Common myeloid progenitor, CD34-positive (primary cell): Measurements from ENCODE around the gene IL1R1.

Source experiments
- CTCF ChIA-PET: fragments of 350-600 bp; sonication (Branson Sonifier 250); formaldehyde crosslinking; loops from one replicate; lab custom pipeline; 2021; ENCODE audit warnings: antibody characterized with exemption; lab: Charles Lee
- POLR2A ChIA-PET: fragments of 350-600 bp; sonication (Branson Sonifier 250); formaldehyde crosslinking; loops from one replicate; lab custom pipeline; 2021; ENCODE audit warnings: antibody characterized with exemption; lab: Charles Lee
- DNase-seq, 3 donors: peaks; one replicate each; pipeline versions ENCODE4 v3.0.0 to v3.0.0-alpha.2; 2013
- H3K27ac ChIP-seq, 2 experiments: 1 replicate in 1 of 2; 2 replicates in 1 of 2; pipeline ENCODE4 v1.7.0; 2013; ENCODE audit warnings: inconsistent platforms in 2 of 2, low read length in 2 of 2, mild to moderate bottlenecking in 2 of 2, low read depth in 1 of 2, moderate library complexity in 1 of 2; ENCODE audit not compliant: severe bottlenecking in 2 of 2, insufficient read depth in 1 of 2, poor library complexity in 1 of 2
- H3K27me3 ChIP-seq, 5 experiments: replicated peaks in 2 of 5; 1 replicate in 3 of 5; 2 replicates in 2 of 5; pipeline versions ENCODE4 v1.6.1 to v1.7.0; 2013; ENCODE audit warnings: low read length in 4 of 5, mild to moderate bottlenecking in 2 of 5, moderate library complexity in 2 of 5, inconsistent platforms in 1 of 5; ENCODE audit not compliant: insufficient read depth in 5 of 5, control insufficient read depth in 4 of 5
- H3K36me3 ChIP-seq, 4 experiments: 1 replicate in 2 of 4; 2 replicates in 2 of 4; pipeline versions ENCODE4 v1.6.1 to v1.7.0; 2013; ENCODE audit warnings: low read length in 3 of 4, control low read depth in 1 of 4, mild to moderate bottlenecking in 1 of 4; ENCODE audit not compliant: control insufficient read depth in 4 of 4, insufficient read depth in 4 of 4
- H3K4me1 ChIP-seq, 4 experiments: 1 replicate in 3 of 4; 2 replicates in 1 of 4; pipeline versions ENCODE4 v1.6.1 to v1.7.1; 2013; ENCODE audit warnings: low read length in 3 of 4, mild to moderate bottlenecking in 3 of 4, control low read depth in 1 of 4, inconsistent platforms in 1 of 4, moderate library complexity in 1 of 4; ENCODE audit not compliant: control insufficient read depth in 4 of 4, insufficient read depth in 4 of 4; ENCODE audit errors: control extremely low read depth in 1 of 4
- H3K4me3 ChIP-seq, 7 experiments: 1 replicate in 4 of 7; 2 replicates in 3 of 7; pipeline versions ENCODE4 v1.5.1 to v1.7.0; 2013; ENCODE audit warnings: mild to moderate bottlenecking in 7 of 7, low read length in 6 of 7, moderate library complexity in 6 of 7, inconsistent platforms in 2 of 7, low read depth in 2 of 7, control low read depth in 1 of 7; ENCODE audit not compliant: insufficient read depth in 4 of 7, control insufficient read depth in 1 of 7; ENCODE audit errors: extremely low read depth in 1 of 7
- H3K9me3 ChIP-seq, 5 experiments: 1 replicate in 4 of 5; 2 replicates in 1 of 5; pipeline versions ENCODE4 v1.6.1 to v1.7.1; 2013; ENCODE audit warnings: low read length in 4 of 5, mild to moderate bottlenecking in 2 of 5, inconsistent platforms in 1 of 5, low read depth in 1 of 5, moderate library complexity in 1 of 5; ENCODE audit not compliant: control insufficient read depth in 4 of 5, insufficient read depth in 2 of 5; ENCODE audit errors: control extremely low read depth in 1 of 5
- WGBS: methylation state at CpG from one replicate; pipeline ENCODE4 v1.1.5; 2013; ENCODE audit not compliant: insufficient coverage; 5-methylcytosine and 5-hydroxymethylcytosine counted together

Gene IL1R1

DNA sequence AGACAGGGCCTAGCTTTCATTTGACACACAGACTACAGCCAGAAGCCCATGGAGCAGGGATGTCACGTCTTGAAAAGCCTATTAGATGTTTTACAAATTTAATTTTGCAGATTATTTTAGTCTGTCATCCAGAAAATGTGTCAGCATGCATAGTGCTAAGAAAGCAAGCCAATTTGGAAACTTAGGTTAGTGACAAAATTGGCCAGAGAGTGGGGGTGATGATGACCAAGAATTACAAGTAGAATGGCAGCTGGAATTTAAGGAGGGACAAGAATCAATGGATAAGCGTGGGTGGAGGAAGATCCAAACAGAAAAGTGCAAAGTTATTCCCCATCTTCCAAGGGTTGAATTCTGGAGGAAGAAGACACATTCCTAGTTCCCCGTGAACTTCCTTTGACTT is 36.5 kb downstream of the IL1R1 start:
- WGBS, result 100% methylated on average over 2 of the region's 3 CpGs
- DNase-seq, result no peak
- CTCF ChIA-PET, result interaction anchor here (0.7 kb wide), 1 partner anchor 91 kb away, joined by 3 read pairs; no protein-coding TSS in a partner anchor

DNA sequence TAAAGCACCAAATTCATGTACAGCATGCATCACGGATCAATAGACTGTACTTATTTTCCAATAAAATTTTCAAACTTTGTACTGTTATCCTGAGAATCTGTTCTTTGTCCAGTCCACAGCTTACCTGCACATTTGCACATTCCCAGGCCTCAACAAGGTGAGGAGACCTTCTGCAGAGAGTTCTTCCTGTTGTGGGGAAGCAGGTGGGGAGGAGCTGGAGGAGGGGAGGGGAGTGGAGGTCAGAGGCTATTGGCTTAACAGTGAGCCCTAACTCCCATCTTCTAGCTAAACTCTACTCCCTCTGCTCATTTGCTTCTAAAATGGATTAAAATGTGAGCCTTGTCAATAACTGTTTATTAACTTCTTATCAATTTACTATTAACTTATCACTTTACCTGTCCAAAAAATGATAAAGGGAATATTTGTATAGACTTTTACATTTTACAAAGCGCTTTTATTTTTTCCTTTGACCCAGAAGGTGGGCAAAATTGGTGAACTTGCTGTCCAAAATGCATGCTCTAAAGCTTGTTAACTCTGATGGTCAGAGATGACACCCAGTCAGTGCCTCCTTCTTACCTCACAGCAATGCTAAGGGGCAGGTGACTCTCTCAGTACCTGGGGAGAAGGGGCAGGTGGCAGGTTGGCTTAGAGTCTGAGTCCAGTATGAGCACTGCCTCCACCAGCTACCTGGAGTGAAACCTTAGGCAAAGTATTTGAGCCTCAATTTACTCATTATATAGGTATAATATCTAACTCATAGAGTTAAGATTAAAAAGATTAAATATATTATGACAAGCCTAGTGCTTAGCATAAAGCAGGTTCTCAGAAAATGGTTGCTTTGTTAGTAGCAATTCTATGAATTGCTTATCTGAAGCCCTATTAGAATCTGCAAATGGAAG is 37.5 kb downstream of the IL1R1 start:
- Histone ChIP-seq H3K9me3 (no peaks in the 10 kb centered on the region), H3K27ac (no peak overlapping the region), H3K36me3 (no peaks in the 10 kb centered on the region), H3K4me3 (no peak overlapping the region), H3K4me1 (peaks cover 0 to 2% (median 0%) of the 10 kb centered on the region in 4 experiments), H3K27me3 (no peaks in the 10 kb centered on the region)
- WGBS, result no CpG with 5 or more reads among the region's 2 CpGs
- CTCF ChIA-PET, result interaction anchor here (0.6 to 1.3 kb wide), 2 partner anchors 54 to 435 kb away, joined by 3 to 5 read pairs; no protein-coding TSS in a partner anchor
- POLR2A ChIA-PET, result no interaction called here
- no peak for DNase-seq

More for the DNA sequence above, 36.5 kb downstream of the IL1R1 start:
- Histone ChIP-seq H3K9me3 (no peaks in the 10 kb centered on the region), H3K4me1 (no peaks in the 10 kb centered on the region), H3K36me3 (no peaks in the 10 kb centered on the region), H3K27me3 (no peaks in the 10 kb centered on the region), H3K27ac (no peak overlapping the region), H3K4me3 (no peak overlapping the region)
- POLR2A ChIA-PET, result no interaction called here

DNA sequence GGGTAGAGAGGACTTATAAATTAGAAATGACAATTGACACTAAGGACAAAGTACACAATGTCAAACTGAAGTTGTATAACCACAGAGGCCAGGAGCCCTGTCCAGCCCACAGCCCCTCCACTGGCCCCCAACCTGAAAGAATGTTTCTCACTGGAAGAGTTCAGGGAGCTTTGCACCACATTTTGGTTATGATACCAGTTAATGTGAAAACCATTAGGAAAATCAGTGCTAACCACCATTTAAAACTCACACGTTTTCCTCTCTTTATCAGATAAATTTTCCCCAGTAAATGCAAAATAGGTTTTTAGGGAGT is 38.1 kb downstream of the IL1R1 start:
- ChIA-PET CTCF (interaction anchor here (1.3 kb wide), 1 partner anchor 53 kb away, joined by 3 read pairs; no protein-coding TSS in a partner anchor), POLR2A (no interaction called here)
- H3K4me3 ChIP-seq, result no peak overlapping the region
- no peaks in the 10 kb centered on the region for H3K9me3 ChIP-seq
- H3K27ac ChIP-seq, result no peak overlapping the region
- H3K4me1 ChIP-seq, result peaks cover 0 to 2% (median 0%) of the 10 kb centered on the region in 4 experiments
- no CpG with 5 or more reads among the region's 1 CpG for WGBS
- no peaks in the 10 kb centered on the region for H3K27me3 ChIP-seq
- DNase-seq, result no peak
- no peaks in the 10 kb centered on the region for H3K36me3 ChIP-seq

DNA sequence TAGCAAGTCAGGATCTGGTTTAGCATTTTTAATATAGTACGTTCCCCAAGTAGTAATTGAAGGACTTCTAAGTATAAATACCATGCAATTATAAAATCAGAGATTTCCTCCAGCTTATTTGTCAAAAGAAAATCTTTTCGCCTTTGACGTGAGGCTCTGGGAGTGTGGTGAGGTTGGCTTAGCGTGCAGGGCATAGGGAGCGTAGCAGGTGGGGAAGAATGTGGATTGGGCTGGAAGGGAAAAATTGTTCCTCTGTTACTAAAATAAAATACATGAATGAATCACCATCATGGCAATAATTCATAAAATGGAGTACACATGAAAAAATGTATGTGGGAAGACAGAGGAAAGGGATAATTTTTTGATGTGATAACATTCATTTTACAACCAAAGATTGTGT is 38.8 kb downstream of the IL1R1 start:
- Histone ChIP-seq H3K9me3 (no peaks in the 10 kb centered on the region), H3K27me3 (no peaks in the 10 kb centered on the region), H3K4me3 (no peak overlapping the region), H3K27ac (no peak overlapping the region), H3K4me1 (peaks cover 0 to 2% (median 0%) of the 10 kb centered on the region in 4 experiments), H3K36me3 (no peaks in the 10 kb centered on the region)
- WGBS, result 100% methylated on average over 1 of the region's 5 CpGs
- POLR2A ChIA-PET, result no interaction called here
- CTCF ChIA-PET, result interaction anchor here (1.2 to 1.3 kb wide), 2 partner anchors 53 to 59 kb away, joined by 3 to 5 read pairs; no protein-coding TSS in a partner anchor
- DNase-seq, result no peak

DNA sequence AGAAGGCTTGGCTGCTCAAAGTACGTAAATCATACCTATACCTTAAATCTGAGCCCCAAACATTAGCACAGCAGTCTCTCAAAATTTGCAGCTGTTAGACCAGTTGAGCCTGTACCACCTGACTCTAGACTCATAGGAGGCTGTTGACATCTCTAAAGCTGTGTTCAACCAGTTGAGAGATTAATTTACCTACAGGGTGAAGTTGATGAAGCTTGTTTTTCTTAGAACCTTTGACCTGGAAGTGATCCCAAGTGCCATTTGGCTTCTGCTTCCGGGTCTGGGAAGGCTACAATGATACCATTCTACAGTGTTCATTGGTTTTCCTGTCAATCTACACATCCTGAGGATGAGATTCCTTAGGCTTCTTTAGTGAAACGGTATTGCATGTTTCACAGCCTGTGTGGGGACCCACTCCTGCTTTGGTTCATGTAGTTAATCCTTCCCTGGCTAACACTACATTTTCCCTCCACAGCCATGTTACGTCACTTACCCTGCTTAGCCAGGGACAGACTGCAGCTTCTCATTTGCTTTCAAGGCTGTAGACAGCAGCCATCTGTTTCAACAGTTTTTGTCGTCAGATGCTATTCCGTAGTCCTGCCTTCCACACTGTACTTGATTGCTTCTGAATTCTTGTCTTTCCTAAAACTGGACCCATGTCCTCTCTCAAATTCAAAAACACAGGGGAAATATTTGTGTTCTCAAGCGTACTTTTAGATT is 39.5 kb downstream of the IL1R1 start:
- CTCF ChIA-PET, result interaction anchor here (1.2 kb wide), 1 partner anchor 59 kb away, joined by 5 read pairs; no protein-coding TSS in a partner anchor
- WGBS, result 97% methylated on average over 6 of the region's 7 CpGs
- Histone ChIP-seq H3K9me3 (no peaks in the 10 kb centered on the region), H3K27ac (no peak overlapping the region), H3K4me1 (peaks cover 0 to 2% (median under 1%) of the 10 kb centered on the region in 4 experiments), H3K4me3 (no peak overlapping the region), H3K27me3 (peaks cover 0 to 4% (median 0%) of the 10 kb centered on the region in 5 experiments), H3K36me3 (no peaks in the 10 kb centered on the region)
- DNase-seq, result no peak
- POLR2A ChIA-PET, result no interaction called here

DNA sequence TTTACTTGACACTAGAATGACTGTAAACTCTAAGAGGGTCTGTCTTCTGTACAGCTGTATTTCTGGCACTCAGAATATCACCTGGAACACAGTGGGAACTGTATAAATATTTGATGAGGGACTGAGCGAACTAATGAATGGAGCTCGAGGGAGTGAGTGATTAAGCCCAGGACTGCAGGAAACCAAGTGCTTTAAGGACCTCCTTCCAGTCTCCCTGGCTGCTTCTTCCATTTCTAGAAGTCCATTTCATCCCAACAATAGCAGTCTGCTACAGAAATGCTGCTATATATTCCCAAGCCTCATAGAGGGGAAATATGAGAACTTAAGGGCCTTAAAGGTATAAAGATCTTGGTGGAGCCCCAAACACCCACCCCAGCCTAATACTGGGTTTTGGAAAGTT is 41.5 kb downstream of the IL1R1 start:
- ChIA-PET POLR2A (no interaction called here), CTCF (interaction anchor here (4.1 kb wide), 1 partner anchor 56 kb away, joined by 19 read pairs; no protein-coding TSS in a partner anchor)
- WGBS, result no CpG with 5 or more reads among the region's 2 CpGs

More for the DNA sequence above, 41.5 kb downstream of the IL1R1 start:
- no peaks in the 10 kb centered on the region for H3K9me3 ChIP-seq
- peaks cover 0 to 12% (median 4%) of the 10 kb centered on the region in 4 experiments for H3K4me1 ChIP-seq
- H3K27me3 ChIP-seq, result peaks cover 0 to 14% (median 0%) of the 10 kb centered on the region in 5 experiments
- no peak for DNase-seq
- no peaks in the 10 kb centered on the region for H3K36me3 ChIP-seq
- H3K4me3 ChIP-seq, result no peak overlapping the region
- no peak overlapping the region for H3K27ac ChIP-seq
